ENCODE measurements around the gene MXRA5.
"Not testable (repeated sequence)": the region's sequence is repeated elsewhere in the genome, so short reads cannot be mapped to it uniquely, and the experiment has no call there.

Gene MXRA5

DNA sequence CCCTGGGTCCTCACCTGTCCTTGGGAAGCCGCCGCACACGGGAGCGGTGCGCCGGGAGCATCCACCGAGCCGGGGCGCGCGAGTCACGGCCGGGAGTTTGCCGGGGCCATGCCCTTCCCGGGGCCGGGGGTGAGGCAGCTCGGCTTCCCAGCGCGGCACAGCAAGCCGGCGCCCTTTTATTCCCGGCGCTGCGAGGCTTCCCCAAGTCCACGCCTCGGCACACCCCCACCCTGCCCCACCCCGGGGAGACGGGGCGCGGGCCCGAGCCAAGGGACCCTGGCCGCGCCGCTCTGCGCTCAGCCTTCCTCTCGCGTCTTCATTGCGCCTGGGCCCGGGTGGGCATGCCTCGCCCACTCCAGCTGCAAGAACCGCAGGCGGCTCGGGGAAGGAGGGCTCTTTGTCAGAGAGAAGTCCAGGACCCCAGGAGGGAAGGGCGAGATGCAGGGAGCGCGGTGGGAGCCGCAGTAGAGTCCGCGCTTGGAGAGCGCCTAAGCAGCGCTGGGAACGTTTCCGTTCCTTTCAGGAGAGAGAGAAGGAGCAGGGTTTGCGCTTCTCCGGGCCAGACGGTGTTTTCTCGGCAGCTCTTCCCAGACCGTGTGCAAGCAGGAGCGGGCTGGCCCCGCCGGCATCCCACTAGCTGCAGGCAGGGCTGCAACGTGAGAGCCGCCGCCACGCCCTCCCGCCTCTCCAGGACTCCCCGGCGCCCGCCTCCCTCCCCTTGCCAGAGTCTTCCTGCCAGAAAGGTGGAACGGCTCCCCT lies at the start of gene MXRA5:
Gene MXRA5 (minus strand): TSS at position 152 of the 759 bp plus-strand sequence. CDS start 2,819 bp downstream, outside the sequence.
- DNase-seq (ENCODE audit: low spot score) (no peak), FAIRE-seq (no peak)

DNA sequence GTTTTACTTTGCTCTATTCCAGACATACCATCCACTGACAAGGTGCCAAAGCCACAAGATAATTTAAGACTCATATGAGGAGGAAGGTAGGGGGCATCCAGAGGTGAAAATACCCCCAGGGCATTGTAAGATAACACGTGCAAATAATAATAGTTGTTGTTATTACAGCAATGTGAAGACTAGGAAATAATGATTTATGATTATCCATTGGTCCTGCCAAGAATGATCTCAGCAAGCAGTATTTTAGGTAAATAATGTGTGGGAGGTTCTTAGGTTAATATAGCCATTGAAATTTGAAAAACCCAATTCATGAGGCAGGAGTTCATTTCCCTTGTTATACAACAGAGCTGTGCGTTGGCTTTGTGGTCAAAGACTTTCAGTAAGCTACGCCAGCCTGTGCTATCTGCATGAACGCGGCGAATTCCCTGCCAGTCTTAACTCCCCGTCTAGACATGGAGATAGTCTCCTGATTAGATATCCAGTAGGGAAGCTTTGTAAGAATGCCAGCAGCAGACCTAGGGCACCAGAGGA lies 47.2 kb upstream of the MXRA5 start:
- peak; percentile 82 for FAIRE-seq
- peak; percentile 51 for DNase-seq (ENCODE audit: low spot score)

DNA sequence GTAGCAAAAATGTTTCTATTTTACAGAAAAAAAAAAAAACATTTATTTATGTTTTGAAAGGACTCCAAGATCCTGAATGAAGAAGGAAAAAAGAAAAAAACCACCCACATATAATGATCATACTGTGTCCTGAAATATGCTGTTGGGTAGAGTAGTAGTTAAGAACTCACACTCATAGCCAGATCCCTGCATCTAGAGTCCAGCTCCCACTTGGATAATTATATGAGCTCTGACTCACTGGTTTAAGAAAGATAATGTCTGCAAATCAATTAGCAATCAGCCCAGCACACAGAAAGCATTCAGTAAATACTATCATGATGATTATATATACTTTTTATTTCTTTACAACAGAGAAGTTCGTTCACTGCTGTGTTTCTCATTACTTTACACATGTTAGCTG lies 46.7 kb upstream of the MXRA5 start:
- no peak for DNase-seq (ENCODE audit: low spot score)
- no peak for FAIRE-seq

DNA sequence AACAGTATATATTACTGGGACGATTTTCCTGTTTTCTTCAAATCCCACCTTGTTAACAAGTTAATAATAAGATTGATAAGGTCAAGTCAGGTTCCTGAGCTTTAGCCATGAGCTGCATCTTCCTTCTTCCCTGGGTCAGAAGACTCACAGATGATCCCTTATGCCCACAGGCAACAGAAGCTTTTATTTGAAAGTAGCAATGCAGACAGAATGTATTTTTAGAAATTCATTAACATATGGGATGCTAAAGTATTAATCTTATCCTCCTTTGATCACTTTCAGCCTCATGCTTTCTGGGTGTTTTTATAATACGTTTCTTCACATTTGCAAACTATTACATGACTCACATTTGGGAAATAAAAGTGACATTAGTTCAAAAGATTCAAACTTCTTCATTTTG lies 42.0 kb upstream of the MXRA5 start:
- FAIRE-seq: no peak
- DNase-seq (ENCODE audit: low spot score): no peak

- DNase-seq (ENCODE audit: low spot score) (peak; percentile 80), FAIRE-seq (peak; percentile 99)
Measured at GRCh38 chrX:3384327-3384726, 37.9 kb upstream of the MXRA5 start.

DNA sequence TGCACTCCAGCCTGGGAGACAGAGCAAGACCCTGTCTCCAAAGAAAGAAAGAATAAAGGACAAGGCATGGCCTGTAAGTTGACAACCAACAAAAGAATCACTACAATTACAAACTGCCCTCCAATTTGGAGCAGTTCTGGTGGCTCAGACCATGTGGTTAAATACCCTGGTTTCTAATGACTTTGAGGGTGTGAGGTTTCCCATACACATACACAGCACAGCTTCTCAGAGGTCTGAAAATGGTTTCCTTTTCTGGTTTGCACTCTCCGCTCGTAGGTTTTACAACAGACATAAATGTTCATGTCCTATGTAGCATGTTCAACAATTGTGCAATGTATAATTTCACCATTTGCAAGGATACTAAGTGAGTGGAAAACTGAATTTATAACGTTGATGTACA lies 34.2 kb upstream of the MXRA5 start:
- FAIRE-seq (no peak), DNase-seq (ENCODE audit: low spot score) (no peak)

DNA sequence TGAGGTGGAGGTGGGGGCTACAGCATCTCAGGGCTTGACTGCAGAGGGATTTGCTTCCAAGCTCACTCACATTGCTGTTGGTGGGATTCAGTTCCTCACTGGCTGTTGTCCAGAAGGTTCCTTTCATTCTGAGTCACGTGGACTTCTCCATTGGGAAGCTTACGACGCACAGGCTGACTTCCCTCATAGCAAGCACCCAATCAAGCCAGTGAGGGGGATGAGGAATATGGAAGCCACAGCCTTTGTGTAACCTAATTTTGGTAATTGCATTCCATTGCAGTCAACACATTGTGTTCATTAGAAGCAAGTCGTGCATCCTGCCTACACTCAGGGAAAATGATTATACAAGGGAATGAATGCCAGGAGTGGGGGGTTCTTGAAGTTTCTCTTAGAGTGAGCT lies 32.7 kb upstream of the MXRA5 start:
- DNase-seq (ENCODE audit: low spot score) (no peak), FAIRE-seq (no peak)

DNA sequence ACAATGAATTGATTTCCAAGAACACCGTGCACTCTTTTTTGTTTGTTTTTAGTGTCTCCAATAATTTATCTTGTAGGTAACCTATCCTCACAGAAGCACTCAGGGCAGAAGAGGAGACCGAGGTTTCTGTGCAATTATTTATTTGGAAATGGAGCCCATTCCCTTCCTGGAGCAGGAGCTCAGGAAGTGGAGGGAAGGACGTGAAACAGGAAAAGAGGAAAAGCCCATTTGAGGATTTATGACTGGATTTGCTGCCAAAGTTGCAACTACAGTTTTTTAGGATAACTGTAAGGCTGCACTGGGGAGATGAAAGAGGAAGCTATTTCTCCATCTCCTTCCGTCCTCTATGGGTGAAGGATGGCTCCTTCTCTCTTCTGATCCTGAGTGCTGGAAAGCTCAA lies 31.7 kb upstream of the MXRA5 start:
- no peak for DNase-seq (ENCODE audit: low spot score)
- no peak for FAIRE-seq

GRCh38 chrX:3377560-3377959 lies 31.1 kb upstream of the MXRA5 start:
- no peak for DNase-seq (ENCODE audit: low spot score)
- no peak for FAIRE-seq

DNA sequence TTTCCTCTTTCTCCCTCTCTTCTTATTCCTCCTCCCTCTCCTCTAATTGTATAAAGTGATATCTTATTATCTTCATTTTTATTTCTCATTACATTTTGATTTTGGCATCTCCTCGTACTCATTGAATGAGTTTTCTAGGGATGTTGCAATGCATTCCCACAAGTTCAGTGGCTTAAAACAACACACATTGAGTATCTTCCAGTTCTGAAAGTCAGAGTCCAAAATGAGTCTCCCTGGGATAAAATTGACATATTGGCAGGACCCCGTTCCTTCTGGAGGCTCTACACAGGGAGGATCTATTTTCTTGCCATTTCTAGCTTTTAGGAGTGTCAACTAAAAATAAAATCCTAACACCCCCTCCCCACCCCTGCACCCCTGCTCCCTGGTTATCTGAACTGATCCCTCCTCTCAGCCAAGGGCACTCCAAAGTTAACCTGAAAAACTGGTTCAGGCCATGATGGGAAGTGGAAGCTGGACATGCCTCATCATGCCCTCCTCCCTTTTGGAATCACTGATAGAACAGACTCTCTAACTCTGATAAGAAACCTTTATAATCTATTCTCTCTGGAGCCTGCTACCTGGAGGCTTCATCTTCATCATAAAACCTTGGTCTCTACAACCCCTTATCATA lies 29.5 kb upstream of the MXRA5 start:
- not testable (repeated sequence) for DNase-seq (ENCODE audit: low spot score)

GRCh38 chrX:3374108-3374800 lies 27.8 kb upstream of the MXRA5 start:
- DNase-seq (ENCODE audit: low spot score): no peak
- FAIRE-seq: no peak

More for the DNA sequence above, 29.5 kb upstream of the MXRA5 start:
- FAIRE-seq: not testable (repeated sequence)

- FAIRE-seq (no peak), DNase-seq (ENCODE audit: low spot score) (no peak)
Measured at GRCh38 chrX:3371163-3371562, 24.7 kb upstream of the MXRA5 start.

DNA sequence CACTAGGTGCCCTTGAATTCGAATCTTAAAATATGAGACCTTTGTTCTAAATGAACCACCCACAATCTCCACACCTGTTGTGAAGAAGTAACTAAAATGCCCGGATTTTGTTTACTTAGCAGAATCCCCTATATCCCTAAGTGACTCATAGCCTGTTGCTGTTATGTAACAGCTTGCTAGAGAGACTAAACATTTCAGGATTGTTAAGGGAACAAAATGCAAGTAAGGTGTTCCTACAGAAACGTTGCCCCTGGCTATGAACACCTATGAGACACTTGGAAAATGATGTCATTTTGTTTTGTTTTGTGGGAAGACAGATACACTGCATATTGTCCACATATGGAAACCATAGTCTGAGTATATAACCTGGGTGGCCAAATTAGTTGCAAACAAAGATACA lies 24.2 kb upstream of the MXRA5 start:
- FAIRE-seq (no peak), DNase-seq (ENCODE audit: low spot score) (no peak)

- DNase-seq (ENCODE audit: low spot score): no peak
Measured at GRCh38 chrX:3362956-3363355, 16.5 kb upstream of the MXRA5 start.

GRCh38 chrX:3360881-3361280 lies 14.4 kb upstream of the MXRA5 start:
- no peak for DNase-seq (ENCODE audit: low spot score)
- FAIRE-seq: no peak

More at GRCh38 chrX:3362956-3363355, 16.5 kb upstream of the MXRA5 start:
- no peak for FAIRE-seq

DNA sequence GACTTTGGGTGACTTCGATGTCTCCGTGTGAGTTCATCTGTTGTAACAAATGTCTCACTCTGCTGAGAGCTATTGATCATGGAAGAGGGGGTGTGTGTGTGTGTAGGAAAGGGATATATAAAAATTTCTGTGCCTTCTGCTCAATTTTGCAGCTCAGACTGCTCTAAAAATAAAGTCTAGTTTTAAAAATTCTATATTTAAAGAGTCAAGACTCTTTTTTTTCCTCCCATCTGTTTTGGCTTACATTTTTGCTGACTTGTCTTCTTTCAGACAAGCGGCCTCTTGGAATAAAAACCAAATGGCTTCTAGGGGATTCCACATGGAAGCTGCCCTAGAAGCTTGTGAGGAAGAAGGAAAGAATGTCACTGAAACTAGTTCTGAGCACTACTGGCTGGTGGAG lies 6.3 kb upstream of the MXRA5 start:
- not testable (repeated sequence) for DNase-seq (ENCODE audit: low spot score); FAIRE-seq

- FAIRE-seq: no peak
- DNase-seq (ENCODE audit: low spot score): no peak
Measured at GRCh38 chrX:3351276-3351675, 4.8 kb upstream of the MXRA5 start.

- no peak for FAIRE-seq
- DNase-seq (ENCODE audit: low spot score): no peak
Measured at GRCh38 chrX:3348191-3348590, 1.7 kb upstream of the MXRA5 start.

- FAIRE-seq (no peak), DNase-seq (ENCODE audit: low spot score) (no peak)
Measured at GRCh38 chrX:3345281-3346191, 916 bp downstream of the MXRA5 start.

- FAIRE-seq: not testable (repeated sequence)
Measured at GRCh38 chrX:3343569-3343968, 2.9 kb downstream of the MXRA5 start.

GRCh38 chrX:3340016-3340415 lies 6.4 kb downstream of the MXRA5 start:
- FAIRE-seq (no peak), DNase-seq (ENCODE audit: low spot score) (no peak)

More at GRCh38 chrX:3343569-3343968, 2.9 kb downstream of the MXRA5 start:
- not testable (repeated sequence) for DNase-seq (ENCODE audit: low spot score)
